Parathyroid adenoma (tissue), 2 donors: Measurements from ENCODE around the gene SPECC1L.

Experiments used
- H2AFZ ChIP-seq: fragments of 300-600 bp; sonication (generic); one replicate; pipeline ENCODE4 v1.7.0; 2017; ENCODE audit warnings: antibody characterized with exemption, mild to moderate bottlenecking
- H3K27ac ChIP-seq: fragments of 300-600 bp; sonication (generic); one replicate; pipeline ENCODE4 v1.7.0; 2017
- H3K27me3 ChIP-seq: fragments of 300-600 bp; sonication (generic); one replicate; pipeline ENCODE4 v1.7.0; 2017; ENCODE audit warnings: low read length; ENCODE audit not compliant: control insufficient read depth, insufficient read depth
- H3K36me3 ChIP-seq: fragments of 300-600 bp; sonication (generic); one replicate; pipeline ENCODE4 v1.7.0; 2017; ENCODE audit warnings: low read length; ENCODE audit not compliant: control insufficient read depth, insufficient read depth
- H3K4me1 ChIP-seq: fragments of 300-600 bp; sonication (generic); one replicate; pipeline ENCODE4 v1.7.0; 2017; ENCODE audit warnings: control low read depth
- H3K4me2 ChIP-seq: fragments of 300-600 bp; sonication (generic); one replicate; pipeline ENCODE4 v1.7.0; 2017; ENCODE audit warnings: low read length
- H3K4me3 ChIP-seq: fragments of 300-600 bp; sonication (generic); one replicate; pipeline ENCODE4 v1.7.0; 2017; ENCODE audit warnings: low read depth, low read length
- H3K79me2 ChIP-seq: fragments of 300-600 bp; sonication (generic); one replicate; pipeline ENCODE4 v1.7.0; 2017; ENCODE audit warnings: control low read depth
- H3K9ac ChIP-seq: fragments of 300-600 bp; sonication (generic); one replicate; pipeline ENCODE4 v1.7.0; 2017; ENCODE audit warnings: mild to moderate bottlenecking
- H3K9me3 ChIP-seq: fragments of 300-600 bp; sonication (generic); one replicate; pipeline ENCODE4 v1.7.0; 2017; ENCODE audit warnings: low read length; ENCODE audit not compliant: control insufficient read depth
- CTCF ChIP-seq: fragments of 300-600 bp; sonication (generic); IDR thresholded peaks from one replicate; pipeline ENCODE4 v1.7.0; 2017; ENCODE audit warnings: antibody characterized with exemption, mild to moderate bottlenecking
- donor health status: primary hyperparathyroidism.

SPECC1L gene

DNA sequence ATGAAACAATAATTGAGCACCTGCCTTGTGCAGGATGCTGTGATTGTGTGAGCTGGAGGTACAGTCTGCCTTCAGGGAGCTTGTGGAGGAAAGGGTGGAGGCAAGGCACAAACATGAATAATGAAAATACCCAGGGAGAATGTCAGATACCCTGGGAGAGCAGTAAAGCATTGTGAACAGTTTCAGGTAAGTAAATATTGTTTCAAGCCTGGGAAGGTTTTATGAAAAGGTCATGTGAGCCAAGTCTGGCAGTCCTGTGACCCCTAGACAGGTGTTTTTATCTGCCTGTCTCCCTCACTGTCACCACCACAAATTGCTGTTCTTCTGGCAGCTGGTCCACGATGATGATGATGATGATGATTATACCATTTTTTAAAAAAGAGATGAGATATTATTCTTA lies 32.0 kb downstream of the SPECC1L start:
- Histone ChIP-seq H3K9ac (no peak overlapping the region), H3K4me2 (no peak overlapping the region), H3K27ac (no peak overlapping the region), H3K36me3 (no peaks in the 10 kb centered on the region), H3K27me3 (no peaks in the 10 kb centered on the region), H3K4me1 (no peaks in the 10 kb centered on the region), H3K9me3 (no peaks in the 10 kb centered on the region), H3K79me2 (no peaks in the 10 kb centered on the region), H2AFZ (no peak overlapping the region), H3K4me3 (no peak overlapping the region)
- TF ChIP-seq CTCF: no peak

- H3K36me3 ChIP-seq: no peaks in the 10 kb centered on the region
- no peaks in the 10 kb centered on the region for H3K4me1 ChIP-seq
- no peaks in the 10 kb centered on the region for H3K79me2 ChIP-seq
- no peak overlapping the region for H3K9ac ChIP-seq
- H3K4me2 ChIP-seq: no peak overlapping the region
- no peak overlapping the region for H3K4me3 ChIP-seq
- no peaks in the 10 kb centered on the region for H3K27me3 ChIP-seq
- TF ChIP-seq CTCF: no peak
- H2AFZ ChIP-seq: no peak overlapping the region
- no peak overlapping the region for H3K27ac ChIP-seq
- no peaks in the 10 kb centered on the region for H3K9me3 ChIP-seq
Measured at GRCh38 chr22:24303007-24303406, 32.4 kb downstream of the SPECC1L start.

DNA sequence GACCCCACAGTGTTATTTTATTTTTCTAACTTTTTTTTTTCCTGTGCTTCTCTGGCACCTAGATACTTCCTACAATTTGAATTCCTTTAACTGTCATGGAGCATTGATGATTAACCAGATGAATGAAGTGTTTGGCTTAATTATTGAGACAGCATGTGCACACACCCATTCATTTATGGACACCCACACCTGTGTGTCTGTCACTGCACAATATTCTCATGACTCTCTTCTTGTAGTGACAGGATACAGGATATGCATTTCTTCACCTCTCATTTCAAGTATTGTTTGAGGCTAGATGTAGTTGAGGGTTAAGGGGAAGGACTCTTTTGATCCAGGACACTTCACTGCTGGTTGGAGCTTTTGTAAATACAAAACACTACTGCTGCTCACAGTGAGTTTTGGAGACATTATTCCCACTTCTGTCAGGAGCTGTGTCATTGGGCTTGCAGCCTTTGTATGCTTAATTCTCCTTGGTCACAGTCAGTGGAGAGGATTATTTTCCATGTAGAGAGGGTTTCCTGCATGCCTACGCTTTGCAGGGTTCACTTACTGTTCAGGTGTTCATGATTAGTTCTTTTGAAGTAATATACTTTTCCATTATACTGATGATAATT lies 33.5 kb downstream of the SPECC1L start:
- H3K9ac ChIP-seq: no peak overlapping the region
- no peaks in the 10 kb centered on the region for H3K4me1 ChIP-seq
- H3K9me3 ChIP-seq: no peaks in the 10 kb centered on the region
- H3K4me2 ChIP-seq: no peak overlapping the region
- no peak overlapping the region for H2AFZ ChIP-seq
- H3K4me3 ChIP-seq: no peak overlapping the region
- no peaks in the 10 kb centered on the region for H3K27me3 ChIP-seq
- H3K79me2 ChIP-seq: no peaks in the 10 kb centered on the region
- H3K27ac ChIP-seq: no peak overlapping the region
- no peak for TF ChIP-seq CTCF
- H3K36me3 ChIP-seq: no peaks in the 10 kb centered on the region

DNA sequence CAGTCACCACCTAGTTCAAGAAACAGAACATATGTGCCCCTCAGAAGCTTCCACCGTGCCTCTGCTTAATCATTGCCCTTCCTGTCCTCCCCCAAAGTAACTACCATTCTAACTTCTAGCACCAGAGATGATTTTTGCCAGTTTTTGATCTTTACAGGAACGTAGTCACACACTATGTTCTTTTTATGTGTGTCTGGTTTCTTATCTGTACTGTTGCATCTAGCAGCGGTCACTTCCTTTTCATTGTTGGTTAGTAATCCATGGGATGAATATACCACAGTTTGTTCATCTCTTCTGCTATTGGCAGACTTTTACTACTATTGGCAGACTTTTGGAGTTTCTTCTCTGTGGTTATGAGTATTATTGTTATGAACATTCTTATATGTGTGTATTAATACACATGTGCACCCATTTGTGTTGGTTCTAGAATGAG lies 34.6 kb downstream of the SPECC1L start:
- Histone ChIP-seq H3K4me3 (no peak overlapping the region), H3K79me2 (no peaks in the 10 kb centered on the region), H2AFZ (no peak overlapping the region), H3K36me3 (no peaks in the 10 kb centered on the region), H3K9ac (no peak overlapping the region), H3K27me3 (no peaks in the 10 kb centered on the region), H3K4me2 (no peak overlapping the region), H3K9me3 (no peaks in the 10 kb centered on the region), H3K27ac (no peak overlapping the region), H3K4me1 (no peaks in the 10 kb centered on the region)
- no peak for TF ChIP-seq CTCF

- Histone ChIP-seq H3K4me1 (no peaks in the 10 kb centered on the region), H3K4me2 (no peak overlapping the region), H3K79me2 (peaks cover 2% of the 10 kb centered on the region), H2AFZ (no peak overlapping the region), H3K27me3 (no peaks in the 10 kb centered on the region), H3K9me3 (no peaks in the 10 kb centered on the region), H3K9ac (no peak overlapping the region), H3K4me3 (no peak overlapping the region), H3K36me3 (no peaks in the 10 kb centered on the region), H3K27ac (no peak overlapping the region)
- TF ChIP-seq CTCF: no peak
Measured at GRCh38 chr22:24310969-24311368, 40.3 kb downstream of the SPECC1L start.
